WTC11 (cell line): ENCODE measurements around the gene ADI1. TPM values are rescaled to one million over a fixed set of nuclear protein-coding genes. Genes with fewer than 3 reads are reported as not detected.
A peak's percentile ranks its signal among the peaks of the same experiment; 100 is the strongest.

ENCODE experiments used
- ATAC-seq: fragments of 200-7000 bp; cut with Tn5 transposase; 2 replicates; pipeline ENCODE4 v1.10.0; 2021; ENCODE audit warnings: mild to moderate bottlenecking, moderate library complexity
- CTCF ChIA-PET: fragments of 300-600 bp; sonication (Branson Sonifier 250); formaldehyde crosslinking; loops from one replicate; lab custom pipeline; 2021; ENCODE audit warnings: antibody characterized with exemption; lab: Charles Lee
- POLR2A ChIA-PET: fragments of 350-600 bp; sonication (Branson Sonifier 250); formaldehyde crosslinking; loops from one replicate; lab custom pipeline; 2021; ENCODE audit warnings: antibody characterized with exemption; lab: Charles Lee
- DNase-seq: peaks from one replicate; pipeline ENCODE4 v3.0.0; 2021; ENCODE audit warnings: low spot score
- H3K27ac Mint-ChIP-seq: 2 replicates; pipeline ENCODE4 v1.8.0; 2021; ENCODE audit warnings: mixed read lengths
- H3K27me3 Mint-ChIP-seq: 2 replicates; pipeline ENCODE4 v1.8.0; 2021; ENCODE audit warnings: low read depth, mild to moderate bottlenecking, moderate library complexity, mixed read lengths
- H3K36me3 Mint-ChIP-seq: 2 replicates; pipeline ENCODE4 v1.8.0; 2021; ENCODE audit warnings: mixed read lengths
- H3K4me1 Mint-ChIP-seq: 2 replicates; pipeline ENCODE4 v1.8.0; 2022; ENCODE audit warnings: mixed read lengths
- H3K4me3 Mint-ChIP-seq: 2 replicates; pipeline ENCODE4 v1.8.0; 2021; ENCODE audit warnings: mild to moderate bottlenecking, moderate library complexity, mixed read lengths
- H3K9me3 Mint-ChIP-seq: 2 replicates; pipeline ENCODE4 v1.8.0; 2021; ENCODE audit warnings: mixed read lengths
- CDX4 ChIP-seq: fragments of 250-450 bp; sonication (Bioruptor Pico); IDR thresholded peaks from 2 replicates; pipeline ENCODE4 v1.9.0; 2021; ENCODE audit warnings: moderate library complexity, mild to moderate bottlenecking, inconsistent platforms, borderline replicate concordance
- CREB1 ChIP-seq: sonication (generic); formaldehyde crosslinking; IDR thresholded peaks from 2 replicates; pipeline ENCODE4 v1.8.0; 2023; ENCODE audit warnings: mild to moderate bottlenecking, missing genetic modification reagents
- ELF4 ChIP-seq: sonication (generic); formaldehyde crosslinking; IDR thresholded peaks from 2 replicates; pipeline ENCODE4 v1.8.1; 2022; ENCODE audit warnings: low read depth, mild to moderate bottlenecking, moderate library complexity, missing genetic modification reagents
- ETV6 ChIP-seq: sonication (generic); formaldehyde crosslinking; IDR thresholded peaks from 2 replicates; pipeline ENCODE4 v1.8.1; 2022; ENCODE audit warnings: mild to moderate bottlenecking, missing genetic modification reagents
- FOXK1 ChIP-seq: sonication (generic); formaldehyde crosslinking; IDR thresholded peaks from 2 replicates; pipeline ENCODE4 v1.8.0; 2022; ENCODE audit warnings: mild to moderate bottlenecking, moderate library complexity, missing genetic modification reagents
- GABPB1 ChIP-seq: sonication (generic); formaldehyde crosslinking; IDR thresholded peaks from 2 replicates; pipeline ENCODE4 v1.8.1; 2023; ENCODE audit warnings: mild to moderate bottlenecking, missing genetic modification reagents
- HMGA2 ChIP-seq: fragments of 250-450 bp; sonication (Bioruptor Pico); IDR thresholded peaks from 2 replicates; pipeline ENCODE4 v1.4.0; 2021; ENCODE audit warnings: mild to moderate bottlenecking, moderate library complexity
- HMGXB4 ChIP-seq: sonication (generic); formaldehyde crosslinking; IDR thresholded peaks from 2 replicates; pipeline ENCODE4 v1.8.1; 2023; ENCODE audit warnings: mild to moderate bottlenecking, moderate library complexity, missing genetic modification reagents
- MYBL2 ChIP-seq: sonication (generic); formaldehyde crosslinking; IDR thresholded peaks from 2 replicates; pipeline ENCODE4 v1.8.1; 2023; ENCODE audit warnings: mild to moderate bottlenecking, moderate library complexity, missing genetic modification reagents
- NR1H2 ChIP-seq: sonication (generic); formaldehyde crosslinking; IDR thresholded peaks from 2 replicates; pipeline ENCODE4 v1.9.0; 2021; ENCODE audit warnings: mild to moderate bottlenecking, moderate library complexity, missing genetic modification reagents
- NR2C2 ChIP-seq: sonication (generic); formaldehyde crosslinking; IDR thresholded peaks from 2 replicates; pipeline ENCODE4 v1.8.0; 2022; ENCODE audit warnings: mild to moderate bottlenecking, missing genetic modification reagents
- OVOL2 ChIP-seq: fragments of 250-450 bp; sonication (Bioruptor Pico); IDR thresholded peaks from 2 replicates; pipeline ENCODE4 v1.9.0; 2021; ENCODE audit warnings: mild to moderate bottlenecking, borderline replicate concordance
- SMAD4 ChIP-seq: sonication (generic); formaldehyde crosslinking; IDR thresholded peaks from 2 replicates; pipeline ENCODE4 v1.8.0; 2022; ENCODE audit warnings: mild to moderate bottlenecking, missing genetic modification reagents
- TEAD1 ChIP-seq: sonication (generic); formaldehyde crosslinking; IDR thresholded peaks from 2 replicates; pipeline ENCODE4 v1.8.0; 2022; ENCODE audit warnings: mild to moderate bottlenecking, missing genetic modification reagents
- TP53 ChIP-seq: sonication (generic); formaldehyde crosslinking; IDR thresholded peaks from 2 replicates; pipeline ENCODE4 v1.8.1; 2023; ENCODE audit warnings: mild to moderate bottlenecking, missing genetic modification reagents
- ZNF317 ChIP-seq: sonication (generic); formaldehyde crosslinking; IDR thresholded peaks from 2 replicates; pipeline ENCODE4 v1.8.1; 2023; ENCODE audit warnings: low read depth, mild to moderate bottlenecking, moderate library complexity, missing genetic modification reagents, borderline replicate concordance
- ZNF396 ChIP-seq: fragments of 250-450 bp; sonication (Bioruptor Pico); IDR thresholded peaks from 2 replicates; pipeline ENCODE4 v1.8.0; 2021; ENCODE audit warnings: mild to moderate bottlenecking, moderate library complexity, borderline replicate concordance
- total RNA-seq: library from RNA; stranded (reverse); gene quantifications from 3 replicates; pipeline ENCODE4 v1.2.3, GENCODE V29; 2021
- TF ChIP-seq, protein P1 (sequence below): fragments of 250-450 bp; sonication (Bioruptor Pico); conservative IDR thresholded peaks from 2 replicates; pipeline ENCODE4 v1.9.0; 2021; ENCODE audit warnings: mild to moderate bottlenecking
- TF ChIP-seq, protein P2 (sequence below): sonication (generic); formaldehyde crosslinking; IDR thresholded peaks from 2 replicates; pipeline ENCODE4 v1.8.0; 2022; ENCODE audit warnings: mild to moderate bottlenecking, missing genetic modification reagents
- TF ChIP-seq, protein P3 (sequence below): sonication (generic); formaldehyde crosslinking; IDR thresholded peaks from 2 replicates; pipeline ENCODE4 v1.8.0; 2022; ENCODE audit warnings: mild to moderate bottlenecking, missing genetic modification reagents
- TF ChIP-seq, protein P4 (sequence below): fragments of 200-600 bp; IDR thresholded peaks from 2 replicates; pipeline ENCODE4 v1.8.0; 2022; ENCODE audit warnings: antibody characterized with exemption

The ADI1 gene
- total RNA-seq, 1 experiment from 2014 or later = 21.4 TPM

DNA sequence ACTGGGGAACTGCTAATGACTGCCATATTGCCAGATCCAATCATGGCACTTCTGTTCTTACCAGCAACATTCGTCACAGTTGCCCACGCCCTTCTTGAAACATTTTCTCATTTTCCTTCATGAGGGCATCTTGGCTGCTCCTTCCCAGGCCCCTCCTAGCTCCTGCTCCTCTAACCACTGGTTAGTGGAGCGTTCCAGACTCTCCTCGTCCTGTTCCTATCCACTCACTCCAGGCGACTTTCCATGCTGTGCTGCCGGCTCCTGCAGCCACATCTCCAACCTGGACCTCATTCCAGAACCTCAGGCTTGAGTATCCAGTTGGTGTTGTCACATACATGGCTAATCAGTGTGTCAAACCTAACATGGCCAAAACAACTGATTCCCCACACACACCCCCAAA lies 1.3 kb upstream of the ADI1 start:
- Mint-ChIP-seq H3K9me3 (peaks cover 5% of the 10 kb centered on the region), H3K36me3 (peaks cover 6% of the 10 kb centered on the region), H3K27ac (no peak overlapping the region), H3K27me3 (peaks cover 28% of the 10 kb centered on the region), H3K4me1 (peaks cover 22% of the 10 kb centered on the region)
- no peak for DNase-seq
- CTCF ChIA-PET = interaction anchor here (1.1 kb wide), 1 partner anchor 97 kb away, joined by 4 read pairs; no protein-coding TSS in a partner anchor
- TF ChIP-seq HMGXB4 (CRISPR knock-in tag) = no peak
- TF ChIP-seq, all 79 proteins: peak for 0
- POLR2A ChIA-PET = no interaction called here
- peak overlapping the region; percentile 72 for H3K4me3 Mint-ChIP-seq
- no peak for ATAC-seq

DNA sequence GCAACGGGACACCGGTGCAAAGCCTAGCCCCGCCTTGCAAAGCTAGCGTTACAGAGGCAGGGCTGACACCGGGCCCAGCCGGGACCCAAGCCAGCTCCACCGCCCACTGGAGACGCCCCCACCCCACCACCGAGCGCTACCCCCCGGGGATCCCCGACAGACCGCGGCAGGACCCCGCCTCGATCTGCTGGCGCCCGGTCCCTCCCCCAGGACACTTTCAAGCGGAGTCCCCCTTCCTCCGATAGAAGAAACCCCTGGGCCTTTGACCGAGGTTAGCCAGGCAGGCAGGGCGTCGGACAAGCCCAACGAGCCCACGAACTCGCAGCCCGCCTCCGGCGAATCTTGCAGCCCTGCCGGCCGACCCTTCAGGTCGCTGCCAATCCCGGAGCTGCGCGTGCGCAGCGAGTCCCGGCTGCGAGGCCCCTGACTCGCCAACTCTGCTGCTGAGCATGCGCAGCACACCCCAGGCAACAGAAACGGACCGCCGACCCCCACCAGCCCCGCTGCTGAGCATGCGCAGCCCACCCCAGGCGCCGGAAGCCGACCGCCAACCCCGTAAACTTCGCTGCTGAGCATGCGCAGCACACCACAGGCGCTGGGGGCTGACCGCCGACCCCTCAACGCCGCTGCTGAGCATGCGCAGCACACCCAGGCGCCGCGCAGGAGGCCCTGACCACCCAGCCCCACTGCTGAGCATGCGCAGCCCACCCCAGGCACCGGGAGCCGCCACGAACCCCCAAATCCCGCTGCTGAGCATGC lies 656 bp downstream of the ADI1 start:
- TF ChIP-seq GABPB1 (0 out of 2 replicates have a peak, but pooled peaks have one; percentile 3), TEAD1 (CRISPR knock-in tag) (0 out of 2 replicates have a peak, but pooled peaks have one; percentile 11), MYBL2 (CRISPR knock-in tag) (no peak), TP53 (CRISPR knock-in tag) (no peak), FOXK1 (peak; percentile 27; the same call in 1 of the 2 replicates), CDX4 (CRISPR knock-in tag) (no peak), NR1H2 (no peak)
- TF ChIP-seq, protein P1, sequence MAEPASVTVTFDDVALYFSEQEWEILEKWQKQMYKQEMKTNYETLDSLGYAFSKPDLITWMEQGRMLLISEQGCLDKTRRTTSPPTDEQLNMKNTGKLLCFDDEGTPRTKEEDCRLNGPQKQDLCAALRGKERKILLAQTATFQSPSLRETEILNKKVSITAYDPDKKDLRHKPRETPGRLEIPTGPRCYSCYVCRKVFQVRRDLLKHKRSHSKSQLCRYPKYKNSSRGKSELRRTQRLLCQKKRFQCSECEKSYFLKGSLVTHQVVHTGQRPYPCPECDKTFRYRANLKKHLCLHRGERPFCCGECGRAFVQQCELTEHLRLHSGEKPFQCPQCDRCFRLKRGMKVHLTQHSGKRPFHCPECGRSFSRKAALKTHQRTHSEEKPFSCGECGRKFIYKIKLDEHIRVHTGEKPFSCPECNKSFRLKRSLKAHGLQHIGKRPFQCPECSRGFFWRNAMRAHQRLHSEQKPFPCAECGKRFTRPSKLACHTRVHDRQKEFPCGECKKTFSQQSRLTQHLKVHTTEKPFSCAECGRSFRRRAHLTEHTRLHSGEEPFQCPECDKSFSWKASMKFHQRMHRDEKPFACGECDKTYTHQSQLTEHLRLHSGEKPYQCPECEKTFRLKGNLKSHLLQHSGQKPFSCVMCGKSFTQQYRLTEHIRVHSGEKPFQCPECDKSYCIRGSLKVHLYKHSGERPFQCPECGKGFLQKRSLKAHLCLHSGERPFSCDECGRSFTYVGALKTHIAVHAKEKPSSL = no peak
- TF ChIP-seq, protein P2, sequence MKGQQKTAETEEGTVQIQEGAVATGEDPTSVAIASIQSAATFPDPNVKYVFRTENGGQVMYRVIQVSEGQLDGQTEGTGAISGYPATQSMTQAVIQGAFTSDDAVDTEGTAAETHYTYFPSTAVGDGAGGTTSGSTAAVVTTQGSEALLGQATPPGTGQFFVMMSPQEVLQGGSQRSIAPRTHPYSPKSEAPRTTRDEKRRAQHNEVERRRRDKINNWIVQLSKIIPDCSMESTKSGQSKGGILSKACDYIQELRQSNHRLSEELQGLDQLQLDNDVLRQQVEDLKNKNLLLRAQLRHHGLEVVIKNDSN (CRISPR knock-in tag) = no peak; the same call in 1 of the 2 replicates
- TF ChIP-seq, all 79 proteins: peak for 3
- Mint-ChIP-seq H3K4me3 (peak overlapping the region; percentile 78), H3K36me3 (peaks cover 24% of the 10 kb centered on the region), H3K27me3 (peaks cover 26% of the 10 kb centered on the region), H3K4me1 (peaks cover 22% of the 10 kb centered on the region), H3K9me3 (peaks cover 21% of the 10 kb centered on the region), H3K27ac (no peak overlapping the region)
- ATAC-seq (peak; percentile 83), DNase-seq (peak; percentile 99)
- ChIA-PET CTCF (interaction anchor here (0.9 kb wide), 1 partner anchor 387 kb away, joined by 3 read pairs; no protein-coding TSS in a partner anchor), POLR2A (interaction anchor here (2.0 kb wide), 1 partner anchor 39 kb away, joined by 9 read pairs; the partner anchor contains the start of gene RNASEH1)

- peaks cover 21% of the 10 kb centered on the region for H3K9me3 Mint-ChIP-seq
- no peak for ATAC-seq
- peaks cover 25% of the 10 kb centered on the region for H3K27me3 Mint-ChIP-seq
- peaks cover 22% of the 10 kb centered on the region for H3K4me1 Mint-ChIP-seq
- ChIA-PET CTCF (no interaction called here), POLR2A (interaction anchor here (2.0 kb wide), 1 partner anchor 40 kb away, joined by 9 read pairs; the partner anchor contains the start of gene RNASEH1)
- H3K36me3 Mint-ChIP-seq = peaks cover 26% of the 10 kb centered on the region
- H3K4me3 Mint-ChIP-seq = peak overlapping the region; percentile 78
- peak overlapping the region; percentile 85 for H3K27ac Mint-ChIP-seq
- no peak for DNase-seq
- no peak for TF ChIP-seq OVOL2 (CRISPR knock-in tag)
- TF ChIP-seq SMAD4 (CRISPR knock-in tag) = no peak
- TF ChIP-seq ETV6 (CRISPR knock-in tag) = no peak
- TF ChIP-seq, protein P3, sequence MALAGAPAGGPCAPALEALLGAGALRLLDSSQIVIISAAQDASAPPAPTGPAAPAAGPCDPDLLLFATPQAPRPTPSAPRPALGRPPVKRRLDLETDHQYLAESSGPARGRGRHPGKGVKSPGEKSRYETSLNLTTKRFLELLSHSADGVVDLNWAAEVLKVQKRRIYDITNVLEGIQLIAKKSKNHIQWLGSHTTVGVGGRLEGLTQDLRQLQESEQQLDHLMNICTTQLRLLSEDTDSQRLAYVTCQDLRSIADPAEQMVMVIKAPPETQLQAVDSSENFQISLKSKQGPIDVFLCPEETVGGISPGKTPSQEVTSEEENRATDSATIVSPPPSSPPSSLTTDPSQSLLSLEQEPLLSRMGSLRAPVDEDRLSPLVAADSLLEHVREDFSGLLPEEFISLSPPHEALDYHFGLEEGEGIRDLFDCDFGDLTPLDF (CRISPR knock-in tag) = no peak
- no peak for TF ChIP-seq CREB1 (CRISPR knock-in tag)
- TF ChIP-seq NR2C2 (CRISPR knock-in tag) = no peak
- no peak for TF ChIP-seq HMGA2
- TF ChIP-seq MYBL2 (CRISPR knock-in tag) = no peak
- TF ChIP-seq, protein P4, sequence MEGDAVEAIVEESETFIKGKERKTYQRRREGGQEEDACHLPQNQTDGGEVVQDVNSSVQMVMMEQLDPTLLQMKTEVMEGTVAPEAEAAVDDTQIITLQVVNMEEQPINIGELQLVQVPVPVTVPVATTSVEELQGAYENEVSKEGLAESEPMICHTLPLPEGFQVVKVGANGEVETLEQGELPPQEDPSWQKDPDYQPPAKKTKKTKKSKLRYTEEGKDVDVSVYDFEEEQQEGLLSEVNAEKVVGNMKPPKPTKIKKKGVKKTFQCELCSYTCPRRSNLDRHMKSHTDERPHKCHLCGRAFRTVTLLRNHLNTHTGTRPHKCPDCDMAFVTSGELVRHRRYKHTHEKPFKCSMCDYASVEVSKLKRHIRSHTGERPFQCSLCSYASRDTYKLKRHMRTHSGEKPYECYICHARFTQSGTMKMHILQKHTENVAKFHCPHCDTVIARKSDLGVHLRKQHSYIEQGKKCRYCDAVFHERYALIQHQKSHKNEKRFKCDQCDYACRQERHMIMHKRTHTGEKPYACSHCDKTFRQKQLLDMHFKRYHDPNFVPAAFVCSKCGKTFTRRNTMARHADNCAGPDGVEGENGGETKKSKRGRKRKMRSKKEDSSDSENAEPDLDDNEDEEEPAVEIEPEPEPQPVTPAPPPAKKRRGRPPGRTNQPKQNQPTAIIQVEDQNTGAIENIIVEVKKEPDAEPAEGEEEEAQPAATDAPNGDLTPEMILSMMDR = no peak
- TF ChIP-seq ELF4 (CRISPR knock-in tag) = no peak
- TF ChIP-seq ZNF317 = no peak
- TF ChIP-seq ZNF396 (CRISPR knock-in tag) = no peak
Measured at GRCh38 chr2:3517948-3518495, 1.3 kb downstream of the ADI1 start.
